Keratinocyte (primary cell): ENCODE data around the gene TLR9. TPM values are rescaled to one million over a fixed set of nuclear protein-coding genes. Genes with fewer than 3 reads are reported as not detected.

Experiments used
- DNase-seq: peaks from one replicate; pipeline ENCODE4 v3.0.0-alpha.2; 2011; ENCODE audit warnings: low read depth, missing footprints, low spot score
- FAIRE-seq: peaks from 2 replicates; lab custom pipeline; 2011; peaks lifted over from hg19 to GRCh38; lab: Jason Lieb, UNC
- H2AFZ ChIP-seq: 2 replicates; pipeline ENCODE4 v1.6.0; 2012; ENCODE audit warnings: low read length, control low read depth, inconsistent platforms; ENCODE audit not compliant: control insufficient read depth
- H3K27ac ChIP-seq: 2 replicates; pipeline ENCODE4 v1.5.1; 2011; ENCODE audit warnings: low read length; ENCODE audit not compliant: control insufficient read depth, insufficient read depth
- H3K27me3 ChIP-seq: 3 replicates; pipeline ENCODE4 v1.6.0; 2011; ENCODE audit warnings: low read length; ENCODE audit not compliant: control insufficient read depth, insufficient read depth; ENCODE audit errors: extremely low read depth
- H3K36me3 ChIP-seq, 2 experiments: 2 replicates in 1 of 2; 3 replicates in 1 of 2; pipeline ENCODE4 v1.5.1; 2011; ENCODE audit warnings: low read length in 2 of 2, mild to moderate bottlenecking in 1 of 2; ENCODE audit not compliant: control insufficient read depth in 2 of 2, insufficient read depth in 2 of 2; ENCODE audit errors: extremely low read depth in 1 of 2
- H3K4me1 ChIP-seq: 3 replicates; pipeline ENCODE4 v1.5.1; 2011; ENCODE audit warnings: low read length; ENCODE audit not compliant: control insufficient read depth, insufficient read depth; ENCODE audit errors: extremely low read depth
- H3K4me2 ChIP-seq: 3 replicates; pipeline ENCODE4 v1.6.0; 2011; ENCODE audit warnings: low read depth, low read length; ENCODE audit not compliant: control insufficient read depth, insufficient read depth; ENCODE audit errors: extremely low read depth
- H3K4me3 ChIP-seq, 3 experiments: fragments of 200-600 bp in 1 of 3; sonication (generic) in 1 of 3; 2 replicates in 2 of 3; 3 replicates in 1 of 3; pipeline ENCODE4 v1.5.1; 2011 to 2016; ENCODE audit warnings: low read length in 3 of 3, mild to moderate bottlenecking in 3 of 3, control low read depth in 2 of 3, inconsistent platforms in 1 of 3, low read depth in 1 of 3, mixed read lengths in 1 of 3, mixed run types in 1 of 3, moderate library complexity in 1 of 3; ENCODE audit not compliant: control insufficient read depth in 2 of 3, insufficient read depth in 2 of 3; ENCODE audit errors: extremely low read depth in 1 of 3
- H3K79me2 ChIP-seq: 2 replicates; pipeline ENCODE4 v1.6.0; 2012; ENCODE audit warnings: low read length; ENCODE audit not compliant: control insufficient read depth, insufficient read depth
- H3K9ac ChIP-seq: 3 replicates; pipeline ENCODE4 v1.6.0; 2011; ENCODE audit warnings: low read length; ENCODE audit not compliant: control insufficient read depth, insufficient read depth; ENCODE audit errors: extremely low read depth
- H3K9me1 ChIP-seq: 3 replicates; pipeline ENCODE4 v1.6.0; 2011; ENCODE audit warnings: low read length; ENCODE audit not compliant: control insufficient read depth, insufficient read depth; ENCODE audit errors: extremely low read depth
- H3K9me3 ChIP-seq: 2 replicates; pipeline ENCODE4 v1.5.1; 2012; ENCODE audit warnings: low read depth, low read length; ENCODE audit not compliant: control insufficient read depth
- H4K20me1 ChIP-seq: 3 replicates; pipeline ENCODE4 v1.6.0; 2011; ENCODE audit warnings: low read length; ENCODE audit not compliant: control insufficient read depth, insufficient read depth; ENCODE audit errors: extremely low read depth
- CTCF ChIP-seq, 3 experiments: IDR thresholded peaks in 1 of 3; conservative IDR thresholded peaks in 1 of 3; optimal IDR thresholded peaks in 1 of 3; 2 replicates in 2 of 3; 3 replicates in 1 of 3; pipeline versions ENCODE3 to v1.5.1; 2011; ENCODE audit warnings: low read length in 3 of 3, mild to moderate bottlenecking in 3 of 3, moderate library complexity in 2 of 3, control low read depth in 1 of 3, inconsistent platforms in 1 of 3; ENCODE audit not compliant: insufficient read depth in 2 of 3; ENCODE audit errors: extremely low read depth in 1 of 3
- EZH2 ChIP-seq: IDR thresholded peaks from one replicate; pipeline ENCODE4 v1.6.1; 2012; ENCODE audit warnings: inconsistent platforms, mild to moderate bottlenecking, low read length, moderate library complexity
- dilution Hi-C: fragments of 300-500 bp; cut with MboI; formaldehyde crosslinking; loops from one replicate; pipeline ENCODE4 v1.7.0; 2020; ENCODE audit warnings: low sequenced_read_pairs; ENCODE audit not compliant: extremely low pct_ligation_motif_present
- polyA plus RNA-seq, 5 experiments: library from polyadenylated mRNA; depleted of rRNA in 3 of 5; stranded (reverse) in 3 of 5; stranded (forward) in 1 of 5; unstranded in 1 of 5; fragments of >200 nt; gene quantifications; 1 replicate in 1 of 5; 2 replicates in 3 of 5; 3 replicates in 1 of 5; pipeline versions ENCODE4 v1.2.1 to v1.2.3, GENCODE V29; 2011 to 2012; ENCODE audit warnings: missing spikeins in 2 of 5, low read depth in 1 of 5, low replicate concordance in 1 of 5

Gene TLR9
- polyA plus RNA-seq, 1 donor (not counting 4 experiments of a cell fraction or from before 2014, with no cell fraction given): not detected

DNA sequence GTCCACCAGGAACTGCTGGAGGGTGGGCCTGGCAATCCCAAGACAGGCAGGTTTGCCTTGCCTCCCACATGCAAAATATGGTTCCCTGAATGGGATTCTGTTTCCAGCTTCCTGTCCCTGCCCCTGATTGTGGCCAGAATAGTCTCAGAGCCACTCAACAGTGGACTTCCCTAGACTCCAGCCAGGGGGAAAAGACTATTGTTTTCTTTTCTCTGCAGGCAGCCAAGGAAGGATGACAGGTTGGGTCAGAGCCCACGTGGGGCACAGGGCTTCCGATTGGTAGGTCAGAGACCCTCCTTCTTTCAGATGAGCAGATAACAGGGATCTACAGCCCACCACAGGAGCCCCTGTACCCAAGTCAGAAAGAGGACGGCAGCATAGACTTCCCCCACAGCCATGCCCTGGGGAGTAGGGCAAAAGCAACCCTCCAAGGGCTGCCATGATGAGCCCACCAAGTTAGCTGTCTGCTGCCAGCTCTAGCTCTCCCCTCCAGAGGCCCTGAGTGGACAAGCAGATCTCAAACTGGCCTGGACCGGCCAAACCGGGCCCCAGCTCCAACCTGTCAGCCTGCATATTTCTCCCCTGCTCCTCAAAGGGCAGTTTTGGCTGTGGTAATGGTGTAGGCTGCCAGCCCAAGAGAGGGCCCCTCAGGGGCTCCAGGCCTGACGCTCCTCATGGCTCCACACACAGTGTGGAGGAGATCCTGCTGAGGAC is 6.4 kb downstream of the TLR9 start:
- no peak for FAIRE-seq
- Histone ChIP-seq H3K9ac (no peak overlapping the region), H3K9me3 (no peaks in the 10 kb centered on the region), H3K27ac (no peak overlapping the region), H3K9me1 (peaks cover 5% of the 10 kb centered on the region), H2AFZ (no peak overlapping the region), H4K20me1 (no peaks in the 10 kb centered on the region), H3K36me3 (peaks cover 0 to 13% of the 10 kb centered on the region in 2 experiments), H3K4me3 (no peak overlapping the region), H3K79me2 (no peaks in the 10 kb centered on the region), H3K4me2 (no peak overlapping the region), H3K27me3 (no peaks in the 10 kb centered on the region), H3K4me1 (peaks cover 22% of the 10 kb centered on the region)
- dilution Hi-C loops: no loop called here
- no peak for TF ChIP-seq EZH2
- TF ChIP-seq CTCF (optimal IDR thresholded peaks at IDR 0.05 in 1 of 3, IDR thresholded peaks at IDR 0.05 in 1 of 3, conservative IDR thresholded peaks at IDR 0.05 in 1 of 3; ENCODE audit: extremely low read depth in 1 of 3, insufficient read depth in 2 of 3, low read length in 3 of 3): no peak
- no peak for DNase-seq

GRCh38 chr3:52218454-52218853 is 7.0 kb downstream of the TLR9 start:
- Histone ChIP-seq H3K27me3 (no peaks in the 10 kb centered on the region), H4K20me1 (no peaks in the 10 kb centered on the region), H3K9me1 (peaks cover 5% of the 10 kb centered on the region), H3K4me1 (peaks cover 22% of the 10 kb centered on the region), H3K36me3 (peaks cover 4 to 15% of the 10 kb centered on the region in 2 experiments), H2AFZ (no peak overlapping the region), H3K9me3 (no peaks in the 10 kb centered on the region), H3K27ac (peak overlapping the region; percentile 59), H3K4me3 (no peak overlapping the region), H3K79me2 (no peaks in the 10 kb centered on the region), H3K9ac (no peak overlapping the region), H3K4me2 (no peak overlapping the region)
- FAIRE-seq (no peak), DNase-seq (no peak)
- dilution Hi-C loops: no loop called here
- TF ChIP-seq EZH2 (no peak), CTCF (optimal IDR thresholded peaks at IDR 0.05 in 1 of 3, IDR thresholded peaks at IDR 0.05 in 1 of 3, conservative IDR thresholded peaks at IDR 0.05 in 1 of 3; ENCODE audit: extremely low read depth in 1 of 3, insufficient read depth in 2 of 3, low read length in 3 of 3) (no peak)
